Panc1 (cell line): Measurements from ENCODE around the gene LRRC23. TPM values are rescaled to one million over a fixed set of nuclear protein-coding genes. Genes with fewer than 3 reads are reported as not detected.

Source experiments
- ATAC-seq: fragments of 200-7000 bp; cut with Tn5 transposase; 2 replicates; pipeline ENCODE4 v1.9.1; 2020; ENCODE audit warnings: mild to moderate bottlenecking, moderate library complexity
- BruUV-seq: library from RNA; stranded (reverse); fragments of 400-500 nt; replicated peaks from 2 replicates; lab custom pipeline; 2021; lab: Mats Ljungman, UMichigan
- CTCF ChIA-PET: fragments of 300-600 bp; sonication (Branson Sonifier 250); formaldehyde crosslinking; loops from one replicate; lab custom pipeline; 2022; ENCODE audit warnings: antibody characterized with exemption; lab: Charles Lee
- POLR2A ChIA-PET: fragments of 300-600 bp; sonication (Branson Sonifier 250); formaldehyde crosslinking; loops from one replicate; lab custom pipeline; 2022; ENCODE audit warnings: antibody characterized with exemption; lab: Charles Lee
- DNase-seq: peaks from one replicate; pipeline ENCODE4 v3.0.0-alpha.2; 2010; ENCODE audit warnings: low read depth, low spot score
- H3K27ac ChIP-seq: 2 replicates; pipeline ENCODE4 v1.5.1; 2011; ENCODE audit warnings: mild to moderate bottlenecking, low read length, inconsistent platforms
- H3K27me3 ChIP-seq: fragments of 200-500 bp; sonication (Bioruptor generic); 2 replicates; pipeline ENCODE4 v1.6.0; 2014; ENCODE audit warnings: low read length, inconsistent platforms; ENCODE audit not compliant: control insufficient read depth, insufficient read depth
- H3K36me3 ChIP-seq: fragments of 200-500 bp; sonication (Bioruptor generic); 2 replicates; pipeline ENCODE4 v1.5.1; 2014; ENCODE audit warnings: inconsistent platforms, mild to moderate bottlenecking, low read length, moderate library complexity; ENCODE audit not compliant: control insufficient read depth, insufficient read depth
- H3K4me1 ChIP-seq: 2 replicates; pipeline ENCODE4 v1.5.1; 2011; ENCODE audit warnings: inconsistent platforms, mild to moderate bottlenecking, low read length, moderate library complexity; ENCODE audit not compliant: control insufficient read depth, insufficient read depth
- H3K4me3 ChIP-seq, 2 experiments: 2 replicates each; pipeline ENCODE4 v1.5.1; 2011 to 2012; ENCODE audit warnings: low read depth in 2 of 2, low read length in 2 of 2, mild to moderate bottlenecking in 2 of 2, inconsistent platforms in 1 of 2, moderate library complexity in 1 of 2
- H3K9me3 ChIP-seq: fragments of 200-500 bp; sonication (Bioruptor generic); 2 replicates; pipeline ENCODE4 v1.5.1; 2014; ENCODE audit warnings: low read depth, mild to moderate bottlenecking, inconsistent platforms, low read length, moderate library complexity; ENCODE audit not compliant: control insufficient read depth, insufficient read depth
- POLR2AphosphoS5 ChIP-seq: IDR thresholded peaks from 2 replicates; pipeline ENCODE4 v1.6.1; 2012; ENCODE audit warnings: mild to moderate bottlenecking, low read depth, low read length, moderate library complexity
- REST ChIP-seq, 2 experiments: IDR thresholded peaks; 2 replicates each; pipeline ENCODE4 v1.6.1; 2011 to 2012; ENCODE audit warnings: low read depth in 2 of 2, control low read depth in 1 of 2, low read length in 1 of 2, mild to moderate bottlenecking in 1 of 2, moderate library complexity in 1 of 2; ENCODE audit not compliant: insufficient read depth in 1 of 2
- SIN3A ChIP-seq: IDR thresholded peaks from 2 replicates; pipeline ENCODE4 v1.6.1; 2012; ENCODE audit warnings: low read depth, mild to moderate bottlenecking, low read length, moderate library complexity, borderline replicate concordance; ENCODE audit not compliant: insufficient read depth
- TCF7L2 ChIP-seq: IDR thresholded peaks from 2 replicates; pipeline ENCODE4 v1.6.1; 2011; ENCODE audit warnings: mild to moderate bottlenecking, low read depth, low read length, inconsistent platforms
- in situ Hi-C: cut with HindIII; loops from 2 replicates; pipeline ENCODE4 v1.10.0; 2016; ENCODE audit warnings: low sequenced_read_pairs, low pct_unique_long_range_greater_than_20kb
- intact Hi-C: fragments of 100-400 bp; cut with micrococcal nuclease; formaldehyde crosslinking; loops from one replicate; pipeline ENCODE4 v1.10.0; 2022; ENCODE audit not compliant: unreplicated experiment
- total RNA-seq: library from RNA; stranded (reverse); gene quantifications from one replicate; pipeline ENCODE4 v1.2.1, GENCODE V29; 2021; ENCODE audit not compliant: unreplicated experiment
- TF ChIP-seq, protein P1 (sequence below): fragments of 450-650 bp; IDR thresholded peaks from 2 replicates; pipeline ENCODE4 v1.5.1; 2017; ENCODE audit warnings: mild to moderate bottlenecking

LRRC23 gene
- total RNA-seq, 1 experiment from 2014 or later: 6.5 TPM

- Histone ChIP-seq H3K27ac (peak overlapping the region; percentile 61), H3K27me3 (no peaks in the 10 kb centered on the region), H3K4me3 (no peak overlapping the region), H3K36me3 (peaks cover 3% of the 10 kb centered on the region; the same call in 1 of the 2 replicates), H3K9me3 (no peaks in the 10 kb centered on the region), H3K4me1 (peaks cover 37% of the 10 kb centered on the region)
- ChIA-PET CTCF (no interaction called here), POLR2A (interaction anchor here (0.6 to 1.1 kb wide), 3 partner anchors 10 to 64 kb away, joined by 4 to 7 read pairs (median 4); partner anchors contain the start of genes C12orf57 and RNU7-1)
- intact Hi-C loops: no loop called here
- TF ChIP-seq, protein P1, sequence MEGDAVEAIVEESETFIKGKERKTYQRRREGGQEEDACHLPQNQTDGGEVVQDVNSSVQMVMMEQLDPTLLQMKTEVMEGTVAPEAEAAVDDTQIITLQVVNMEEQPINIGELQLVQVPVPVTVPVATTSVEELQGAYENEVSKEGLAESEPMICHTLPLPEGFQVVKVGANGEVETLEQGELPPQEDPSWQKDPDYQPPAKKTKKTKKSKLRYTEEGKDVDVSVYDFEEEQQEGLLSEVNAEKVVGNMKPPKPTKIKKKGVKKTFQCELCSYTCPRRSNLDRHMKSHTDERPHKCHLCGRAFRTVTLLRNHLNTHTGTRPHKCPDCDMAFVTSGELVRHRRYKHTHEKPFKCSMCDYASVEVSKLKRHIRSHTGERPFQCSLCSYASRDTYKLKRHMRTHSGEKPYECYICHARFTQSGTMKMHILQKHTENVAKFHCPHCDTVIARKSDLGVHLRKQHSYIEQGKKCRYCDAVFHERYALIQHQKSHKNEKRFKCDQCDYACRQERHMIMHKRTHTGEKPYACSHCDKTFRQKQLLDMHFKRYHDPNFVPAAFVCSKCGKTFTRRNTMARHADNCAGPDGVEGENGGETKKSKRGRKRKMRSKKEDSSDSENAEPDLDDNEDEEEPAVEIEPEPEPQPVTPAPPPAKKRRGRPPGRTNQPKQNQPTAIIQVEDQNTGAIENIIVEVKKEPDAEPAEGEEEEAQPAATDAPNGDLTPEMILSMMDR: no peak
- TF ChIP-seq POLR2AphosphoS5 (no peak), TCF7L2 (no peak), REST (IDR thresholded peaks at IDR 0.05; ENCODE audit: insufficient read depth in 1 of 2, low read depth in 2 of 2, low read length in 1 of 2) (no peak), SIN3A (no peak)
- no peak for ATAC-seq
- DNase-seq: no peak
- in situ Hi-C loops: no loop called here
- BruUV-seq: no TSS peak
Observed at GRCh38 chr12:6934110-6934509, 29.5 kb downstream of the LRRC23 start.

DNA sequence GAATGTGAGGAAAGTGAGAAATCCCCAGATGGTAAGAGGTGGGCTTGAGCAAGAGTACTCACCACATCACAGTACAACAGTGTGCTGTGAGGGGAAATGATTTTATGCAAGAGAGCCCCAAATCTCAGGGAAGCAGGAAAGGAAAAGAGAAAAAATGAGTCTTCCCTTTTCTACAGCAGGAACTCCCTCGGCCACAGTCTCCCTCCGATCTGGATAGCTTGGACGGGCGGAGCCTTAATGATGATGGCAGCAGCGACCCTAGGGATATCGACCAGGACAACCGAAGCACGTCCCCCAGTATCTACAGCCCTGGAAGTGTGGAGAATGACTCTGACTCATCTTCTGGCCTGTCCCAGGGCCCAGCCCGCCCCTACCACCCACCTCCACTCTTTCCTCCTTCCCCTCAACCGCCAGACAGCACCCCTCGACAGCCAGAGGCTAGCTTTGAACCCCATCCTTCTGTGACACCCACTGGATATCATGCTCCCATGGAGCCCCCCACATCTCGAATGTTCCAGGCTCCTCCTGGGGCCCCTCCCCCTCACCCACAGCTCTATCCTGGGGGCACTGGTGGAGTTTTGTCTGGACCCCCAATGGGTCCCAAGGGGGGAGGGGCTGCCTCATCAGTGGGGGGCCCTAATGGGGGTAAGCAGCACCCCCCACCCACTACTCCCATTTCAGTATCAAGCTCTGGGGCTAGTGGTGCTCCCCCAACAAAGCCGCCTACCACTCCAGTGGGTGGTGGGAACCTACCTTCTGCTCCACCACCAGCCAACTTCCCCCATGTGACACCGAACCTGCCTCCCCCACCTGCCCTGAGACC lies 31.0 kb downstream of the LRRC23 start:
- Histone ChIP-seq H3K36me3 (peaks cover 3% of the 10 kb centered on the region; the same call in 1 of the 2 replicates), H3K27ac (no peak overlapping the region), H3K27me3 (no peaks in the 10 kb centered on the region), H3K9me3 (no peaks in the 10 kb centered on the region), H3K4me1 (peaks cover 35% of the 10 kb centered on the region), H3K4me3 (no peak overlapping the region)
- ATAC-seq (no peak), DNase-seq (no peak)
- intact Hi-C loops: no loop called here
- in situ Hi-C loops: no loop called here
- BruUV-seq: no TSS peak
- CTCF ChIA-PET: no interaction called here
- no peak for TF ChIP-seq REST (IDR thresholded peaks at IDR 0.05; ENCODE audit: insufficient read depth in 1 of 2, low read depth in 2 of 2, low read length in 1 of 2)
- POLR2A ChIA-PET: no interaction called here
